Hepatocyte (in vitro differentiated cells): ENCODE data around the gene MEGF8. TPM values are rescaled to one million over a fixed set of nuclear protein-coding genes. Genes with fewer than 3 reads are reported as not detected.

Experiments used
- DNase-seq: peaks from one replicate; pipeline ENCODE4 v3.0.0-alpha.2; 2016; ENCODE audit warnings: low spot score
- H2AFZ ChIP-seq: fragments of 200-600 bp; sonication (generic); 2 replicates; pipeline ENCODE4 v1.6.0; 2016; ENCODE audit warnings: antibody characterized with exemption, mild to moderate bottlenecking
- H3K27ac ChIP-seq: fragments of 200-600 bp; sonication (generic); 2 replicates; pipeline ENCODE4 v1.5.1; 2016; ENCODE audit warnings: mild to moderate bottlenecking
- H3K27me3 ChIP-seq: fragments of 200-600 bp; sonication (generic); 2 replicates; pipeline ENCODE4 v1.6.1; 2016
- H3K36me3 ChIP-seq: fragments of 200-600 bp; sonication (generic); replicated peaks from 2 replicates; pipeline ENCODE4 v1.5.1; 2016; ENCODE audit warnings: low read depth; ENCODE audit not compliant: insufficient read depth
- H3K4me1 ChIP-seq: fragments of 200-600 bp; sonication (generic); 2 replicates; pipeline ENCODE4 v1.5.1; 2016; ENCODE audit warnings: mild to moderate bottlenecking, moderate library complexity; ENCODE audit not compliant: insufficient read depth
- H3K4me2 ChIP-seq: fragments of 200-600 bp; sonication (generic); 2 replicates; pipeline ENCODE4 v1.6.0; 2016
- H3K4me3 ChIP-seq: fragments of 200-600 bp; sonication (generic); 2 replicates; pipeline ENCODE4 v1.5.1; 2016; ENCODE audit warnings: mild to moderate bottlenecking
- H3K79me2 ChIP-seq: fragments of 200-600 bp; sonication (generic); 2 replicates; pipeline ENCODE4 v1.6.0; 2017; ENCODE audit warnings: mild to moderate bottlenecking
- H3K9me2 ChIP-seq: fragments of 200-600 bp; sonication (generic); replicated peaks from 2 replicates; pipeline ENCODE4 v1.6.0; 2017; ENCODE audit warnings: mild to moderate bottlenecking; ENCODE audit not compliant: insufficient read depth
- H3K9me3 ChIP-seq: fragments of 200-600 bp; sonication (generic); 2 replicates; pipeline ENCODE4 v1.5.1; 2016; ENCODE audit warnings: low read depth, mild to moderate bottlenecking
- H4K20me1 ChIP-seq: fragments of 200-600 bp; sonication (generic); 2 replicates; pipeline ENCODE4 v1.6.0; 2016; ENCODE audit warnings: mild to moderate bottlenecking; ENCODE audit not compliant: insufficient read depth, poor library complexity, severe bottlenecking
- EZH2 ChIP-seq: fragments of 200-600 bp; sonication (generic); IDR thresholded peaks from 2 replicates; pipeline ENCODE4 v1.6.1; 2016; ENCODE audit warnings: antibody characterized with exemption, mild to moderate bottlenecking, borderline replicate concordance
- EZH2phosphoT487 ChIP-seq: fragments of 200-600 bp; sonication (generic); IDR thresholded peaks from one replicate; pipeline ENCODE4 v1.6.1; 2018; ENCODE audit warnings: antibody characterized with exemption, mild to moderate bottlenecking, low read depth, moderate library complexity; ENCODE audit not compliant: unreplicated experiment, severe bottlenecking
- WGBS: methylation state at CpG from one replicate; pipeline ENCODE4 v1.1.6; 2016; ENCODE audit warnings: low lambda C conversion rate; ENCODE audit errors: missing lambda C conversion rate; 5-methylcytosine and 5-hydroxymethylcytosine counted together
- polyA plus RNA-seq: library from polyadenylated mRNA; unstranded; fragments of >200 nt; fragmentation: Nextera tagmentation; extraction: Ambion mirVana; gene quantifications from 2 replicates; pipeline ENCODE4 v1.2.1, GENCODE V29; 2016
- total RNA-seq: library from RNA; depleted of rRNA; stranded (reverse); fragments of >200 nt; gene quantifications from 2 replicates; pipeline ENCODE4 v1.2.3, GENCODE V29; 2014
- TF ChIP-seq, protein P1 (sequence below): fragments of 200-600 bp; sonication (generic); IDR thresholded peaks from 2 replicates; pipeline ENCODE4 v1.5.1; 2016; ENCODE audit warnings: antibody characterized with exemption, mild to moderate bottlenecking; ENCODE audit not compliant: poor library complexity

The MEGF8 gene
- total and polyA plus RNA-seq, 2 experiments from 2014 or later, result 8.3 to 19.2 TPM

DNA sequence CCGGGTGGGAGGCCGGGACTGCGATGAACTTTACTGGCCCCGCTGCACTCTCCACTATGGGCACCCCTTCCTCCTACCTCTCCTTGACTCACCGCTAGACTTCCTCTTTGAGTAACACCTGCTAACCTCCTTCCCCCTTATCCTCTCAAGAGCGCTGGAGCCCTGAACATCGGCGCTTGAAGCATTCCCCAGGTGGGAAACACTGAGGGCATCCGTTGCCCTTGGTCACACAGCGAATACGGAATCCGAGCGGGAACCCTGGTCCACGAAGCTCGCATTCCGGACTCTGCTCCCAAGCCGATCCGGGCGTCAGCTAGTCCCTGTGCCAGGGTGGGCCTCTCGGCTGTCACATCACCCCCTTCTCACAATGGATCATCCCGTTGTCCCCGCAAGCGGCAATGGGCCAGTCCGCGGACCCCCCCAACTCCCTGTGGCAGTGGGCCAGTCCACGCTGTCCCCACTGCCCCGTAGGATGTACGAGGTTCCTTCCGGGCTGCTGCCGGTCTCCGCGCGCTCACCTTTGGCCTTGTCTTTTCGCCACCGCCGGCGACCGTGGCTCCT lies 97.5 kb downstream of the MEGF8 start:
- Histone ChIP-seq H3K4me1 (peaks cover 17% of the 10 kb centered on the region), H2AFZ (peak overlapping the region; percentile 82), H3K4me3 (peak overlapping the region; percentile 81), H3K36me3 (no peaks in the 10 kb centered on the region), H4K20me1 (no peaks in the 10 kb centered on the region), H3K27ac (peak overlapping the region; percentile 24), H3K79me2 (peaks cover 2% of the 10 kb centered on the region), H3K9me3 (no peaks in the 10 kb centered on the region), H3K4me2 (peak overlapping the region; percentile 89), H3K27me3 (no peaks in the 10 kb centered on the region), H3K9me2 (no peaks in the 10 kb centered on the region)
- peak; percentile 66 for DNase-seq
- 5% methylated on average over 38 of the region's 38 CpGs for WGBS
- TF ChIP-seq, protein P1, sequence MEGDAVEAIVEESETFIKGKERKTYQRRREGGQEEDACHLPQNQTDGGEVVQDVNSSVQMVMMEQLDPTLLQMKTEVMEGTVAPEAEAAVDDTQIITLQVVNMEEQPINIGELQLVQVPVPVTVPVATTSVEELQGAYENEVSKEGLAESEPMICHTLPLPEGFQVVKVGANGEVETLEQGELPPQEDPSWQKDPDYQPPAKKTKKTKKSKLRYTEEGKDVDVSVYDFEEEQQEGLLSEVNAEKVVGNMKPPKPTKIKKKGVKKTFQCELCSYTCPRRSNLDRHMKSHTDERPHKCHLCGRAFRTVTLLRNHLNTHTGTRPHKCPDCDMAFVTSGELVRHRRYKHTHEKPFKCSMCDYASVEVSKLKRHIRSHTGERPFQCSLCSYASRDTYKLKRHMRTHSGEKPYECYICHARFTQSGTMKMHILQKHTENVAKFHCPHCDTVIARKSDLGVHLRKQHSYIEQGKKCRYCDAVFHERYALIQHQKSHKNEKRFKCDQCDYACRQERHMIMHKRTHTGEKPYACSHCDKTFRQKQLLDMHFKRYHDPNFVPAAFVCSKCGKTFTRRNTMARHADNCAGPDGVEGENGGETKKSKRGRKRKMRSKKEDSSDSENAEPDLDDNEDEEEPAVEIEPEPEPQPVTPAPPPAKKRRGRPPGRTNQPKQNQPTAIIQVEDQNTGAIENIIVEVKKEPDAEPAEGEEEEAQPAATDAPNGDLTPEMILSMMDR, result no peak
- TF ChIP-seq EZH2 (no peak), EZH2phosphoT487 (no peak)

DNA sequence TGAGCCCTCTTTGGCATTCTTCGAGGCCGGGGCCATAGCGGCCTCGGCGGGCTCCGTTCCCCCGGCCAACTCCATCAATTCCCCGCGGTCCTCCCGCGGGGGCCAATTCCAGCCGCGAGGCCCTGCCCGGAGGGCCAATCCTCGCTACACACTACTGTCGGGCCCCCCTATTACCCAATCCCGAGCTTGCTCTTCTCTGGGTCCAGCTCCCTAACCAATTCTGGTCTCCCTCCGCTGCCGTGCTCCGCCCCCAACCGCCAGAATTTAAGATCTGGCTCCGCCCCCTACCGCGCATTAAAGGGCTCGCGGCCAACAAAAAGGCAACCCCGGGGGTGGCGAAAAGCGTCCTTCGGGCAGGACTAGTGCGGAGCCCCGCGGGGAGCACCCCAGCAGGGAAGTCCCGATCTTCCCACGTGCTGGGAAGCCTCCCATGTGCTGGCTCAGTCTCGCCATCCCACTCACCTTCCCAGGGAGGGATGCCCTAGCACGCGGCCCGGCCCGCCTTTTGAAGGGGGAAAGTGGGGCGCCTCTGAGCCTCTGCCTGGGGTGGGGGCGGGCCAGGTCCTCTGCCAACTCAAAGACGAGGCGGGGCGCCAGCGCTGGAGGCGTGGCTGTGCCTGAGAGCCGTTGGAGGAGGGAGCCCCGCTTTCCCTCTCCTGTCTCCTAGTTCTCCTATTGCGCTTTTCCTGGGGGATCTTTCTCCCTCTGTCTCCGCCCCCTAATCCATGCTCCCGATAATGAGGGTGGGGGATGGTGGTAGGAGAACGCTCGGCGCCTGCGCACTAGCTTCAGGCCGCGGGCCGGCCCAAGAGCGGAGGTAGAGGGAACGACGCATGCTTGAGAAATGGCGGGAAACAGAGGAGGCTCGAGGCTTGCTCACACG lies 98.3 kb downstream of the MEGF8 start:
- Histone ChIP-seq H3K4me2 (peak overlapping the region; percentile 89), H3K36me3 (no peaks in the 10 kb centered on the region), H4K20me1 (no peaks in the 10 kb centered on the region), H3K4me1 (peaks cover 17% of the 10 kb centered on the region), H3K9me2 (no peaks in the 10 kb centered on the region), H3K27ac (peak overlapping the region; percentile 24), H2AFZ (peak overlapping the region; percentile 82), H3K4me3 (peak overlapping the region; percentile 81), H3K9me3 (no peaks in the 10 kb centered on the region), H3K27me3 (no peaks in the 10 kb centered on the region), H3K79me2 (peaks cover 2% of the 10 kb centered on the region)
- TF ChIP-seq EZH2, result no peak
- no peak for TF ChIP-seq EZH2phosphoT487
- TF ChIP-seq, protein P1, result no peak
- peak; percentile 90 for DNase-seq
- WGBS, result 21% methylated on average over 51 of the region's 65 CpGs

DNA sequence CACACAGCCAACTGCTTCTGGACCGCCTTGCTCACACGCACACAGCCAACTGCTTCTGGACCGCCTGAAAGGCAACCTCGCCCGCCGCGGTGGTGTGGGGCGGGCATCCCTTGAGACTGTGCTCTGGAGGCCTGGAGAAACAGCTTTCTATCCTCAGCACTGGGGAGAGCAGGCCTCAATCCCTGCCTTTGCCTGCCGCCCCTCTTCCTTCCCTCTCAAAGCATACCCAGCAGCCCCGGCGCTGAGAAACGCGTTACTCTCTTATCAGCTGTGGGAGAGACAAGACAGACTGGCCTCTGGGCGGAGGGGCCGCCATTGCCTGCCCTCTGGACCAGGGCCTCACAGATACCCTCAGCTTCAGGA lies 98.9 kb downstream of the MEGF8 start:
- H3K27ac ChIP-seq, result peak overlapping the region; percentile 8
- no peak for DNase-seq
- H4K20me1 ChIP-seq, result no peaks in the 10 kb centered on the region
- no peaks in the 10 kb centered on the region for H3K9me3 ChIP-seq
- no peaks in the 10 kb centered on the region for H3K27me3 ChIP-seq
- no peak overlapping the region for H3K4me3 ChIP-seq
- H2AFZ ChIP-seq, result peak overlapping the region; percentile 82
- H3K36me3 ChIP-seq, result no peaks in the 10 kb centered on the region
- no peak for TF ChIP-seq EZH2
- no peak for TF ChIP-seq EZH2phosphoT487
- TF ChIP-seq, protein P1, result no peak
- H3K79me2 ChIP-seq, result peaks cover 2% of the 10 kb centered on the region
- H3K9me2 ChIP-seq, result no peaks in the 10 kb centered on the region
- peaks cover 17% of the 10 kb centered on the region for H3K4me1 ChIP-seq
- WGBS, result 72% methylated on average over 15 of the region's 15 CpGs
- peak overlapping the region; percentile 89 for H3K4me2 ChIP-seq
